ENCODE measurements around the gene FAM107B. TPM values are rescaled to one million over a fixed set of nuclear protein-coding genes. Genes with fewer than 3 reads are reported as not detected.

Gene FAM107B
- total and polyA plus RNA-seq, 11 donors, result 1.9 to 27.6 (median 4.9) TPM

DNA sequence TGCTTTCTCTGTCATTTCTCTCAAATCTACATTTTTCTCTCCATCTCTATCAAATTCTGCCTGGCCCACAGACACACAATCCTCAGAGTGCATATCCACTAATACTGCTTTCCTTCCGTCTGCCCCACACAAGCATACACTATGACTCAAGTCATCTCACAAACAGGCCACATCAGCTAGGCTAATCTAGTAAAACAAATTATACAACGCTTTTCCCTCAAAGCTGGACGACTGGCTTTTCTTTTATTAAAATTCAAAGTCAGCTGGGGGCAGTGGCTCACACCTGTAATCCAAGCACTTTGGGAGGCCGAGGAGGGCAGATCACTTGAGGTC, 161.1 kb downstream of the FAM107B start:
- intact Hi-C loops (cut with DNase I), result loop anchor here in 1 of 10 donors (10.0 kb wide), 1 partner anchor 341 kb away; the partner anchor contains the start of genes DCLRE1C and MEIG1
- Histone ChIP-seq H3K4me1 (peaks cover 0 to 59% (median 10%) of the 10 kb centered on the region in 12 donors), H3K36me3 (no peaks in the 10 kb centered on the region), H3K27ac (no peak overlapping the region), H3K9me3 (no peaks in the 10 kb centered on the region), H3K4me3 (no peak overlapping the region), H3K27me3 (no peaks in the 10 kb centered on the region)
- no peak for DNase-seq
- no peak for ATAC-seq
- TF ChIP-seq POLR2A (IDR thresholded peaks at IDR 0.05), result no peak
- TF ChIP-seq CTCF (IDR thresholded peaks at IDR 0.05), result no peak
- 92 to 95% (median 93%) methylated on average over 4 of the region's 4 CpGs for WGBS, 4 donors

DNA sequence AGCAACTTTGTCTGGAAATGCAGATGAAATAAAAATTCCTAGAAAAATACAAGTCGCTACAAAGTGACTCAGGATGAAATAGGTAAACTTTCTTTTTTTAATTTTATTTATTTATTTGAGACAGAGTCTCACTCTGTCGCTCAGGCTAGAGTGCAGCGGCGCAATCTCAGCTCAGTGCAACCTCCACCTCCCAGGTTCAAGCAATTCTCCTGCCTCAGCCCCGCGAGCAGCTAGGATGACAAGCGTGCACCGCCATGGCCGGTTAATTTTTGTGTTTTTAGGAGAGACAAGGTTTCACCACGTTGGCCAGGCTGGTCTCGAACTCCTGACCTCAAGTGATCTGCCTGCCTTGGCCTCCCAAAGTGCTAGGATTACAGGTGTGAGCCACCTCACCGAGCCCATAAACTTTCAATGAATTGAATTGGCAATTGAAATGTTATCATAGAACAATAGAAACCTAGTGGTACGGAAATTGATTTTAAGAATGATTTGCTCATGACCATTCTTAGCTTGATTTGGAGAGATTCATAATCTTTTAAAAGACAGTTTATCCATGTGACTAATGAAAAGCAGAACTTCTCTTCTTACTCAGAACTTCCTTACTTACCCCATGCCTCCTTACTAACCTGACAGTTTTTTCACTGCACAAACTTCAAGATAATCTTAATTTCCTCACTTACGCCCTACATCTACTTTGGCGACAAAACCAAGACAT, 161.7 kb downstream of the FAM107B start:
- H3K4me1 ChIP-seq, result peaks cover 0 to 57% (median 10%) of the 10 kb centered on the region in 12 donors
- 94 to 96% (median 94%) methylated on average over 15 of the region's 15 CpGs for WGBS, 4 donors

GRCh38 chr10:14611968-14612693, 162.6 kb downstream of the FAM107B start:
- Histone ChIP-seq H3K4me1 (peaks cover 0 to 48% (median 7%) of the 10 kb centered on the region in 12 donors), H3K4me3 (no peak overlapping the region), H3K9me3 (no peaks in the 10 kb centered on the region), H3K36me3 (no peaks in the 10 kb centered on the region), H3K27ac (no peak overlapping the region), H3K27me3 (no peaks in the 10 kb centered on the region)
- TF ChIP-seq CTCF (IDR thresholded peaks at IDR 0.05), result no peak
- TF ChIP-seq POLR2A (IDR thresholded peaks at IDR 0.05), result no peak
- intact Hi-C loops (cut with DNase I), result loop anchor here in 1 of 10 donors (10.0 kb wide), 1 partner anchor 343 kb away; the partner anchor contains the start of genes DCLRE1C and MEIG1
- no peak for DNase-seq
- no peak for ATAC-seq
- WGBS, 4 donors, result 18 to 22% (median 19%) methylated on average over 2 of the region's 2 CpGs

More for the DNA sequence above, 161.7 kb downstream of the FAM107B start:
- H3K36me3 ChIP-seq, result no peaks in the 10 kb centered on the region
- no peak overlapping the region for H3K4me3 ChIP-seq
- no peaks in the 10 kb centered on the region for H3K9me3 ChIP-seq
- intact Hi-C loops (cut with DNase I), result loop anchor here in 1 of 10 donors (10.0 kb wide), 1 partner anchor 342 kb away; the partner anchor contains the start of genes DCLRE1C and MEIG1
- no peaks in the 10 kb centered on the region for H3K27me3 ChIP-seq
- no peak overlapping the region for H3K27ac ChIP-seq
- no peak for DNase-seq
- no peak for TF ChIP-seq CTCF (IDR thresholded peaks at IDR 0.05)
- TF ChIP-seq POLR2A (IDR thresholded peaks at IDR 0.05), result no peak
- no peak for ATAC-seq

GRCh38 chr10:14609178-14609577, 165.5 kb downstream of the FAM107B start:
- ATAC-seq, result no peak
- Histone ChIP-seq H3K4me3 (no peak overlapping the region), H3K4me1 (peaks cover 0 to 41% (median 5%) of the 10 kb centered on the region in 12 donors), H3K9me3 (no peaks in the 10 kb centered on the region), H3K27me3 (no peaks in the 10 kb centered on the region), H3K27ac (no peak overlapping the region), H3K36me3 (no peaks in the 10 kb centered on the region)
- DNase-seq, result no peak
- WGBS, 4 donors, result 92 to 98% (median 95%) methylated on average over 1 of the region's 1 CpG
- no peak for TF ChIP-seq POLR2A (IDR thresholded peaks at IDR 0.05)
- no peak for TF ChIP-seq CTCF (IDR thresholded peaks at IDR 0.05)
- intact Hi-C loops (cut with DNase I), result loop anchor here in 3 of 10 donors (10.0 kb wide), 3 partner anchors 216 to 486 kb away; partner anchors contain the start of genes CDNF (in 1 of the 3), HSPA14 (in 1 of the 3), MSANTD7 (in 1 of the 3) and RPP38 (in 1 of the 3)

All from heart left ventricle (tissue), 16 donors.